GM21723 (cell line): Measurements from ENCODE around the gene FUT6.
"Not testable (repeated sequence)": the region's sequence is repeated elsewhere in the genome, so short reads cannot be mapped to it uniquely, and the experiment has no call there.

Source experiments
- ATAC-seq: cut with Tn5 transposase; IDR thresholded peaks from one replicate; pipeline ENCODE4 v1.9.1; 2021; ENCODE audit warnings: mild to moderate bottlenecking, moderate library complexity; ENCODE audit not compliant: unreplicated experiment

The FUT6 gene

DNA sequence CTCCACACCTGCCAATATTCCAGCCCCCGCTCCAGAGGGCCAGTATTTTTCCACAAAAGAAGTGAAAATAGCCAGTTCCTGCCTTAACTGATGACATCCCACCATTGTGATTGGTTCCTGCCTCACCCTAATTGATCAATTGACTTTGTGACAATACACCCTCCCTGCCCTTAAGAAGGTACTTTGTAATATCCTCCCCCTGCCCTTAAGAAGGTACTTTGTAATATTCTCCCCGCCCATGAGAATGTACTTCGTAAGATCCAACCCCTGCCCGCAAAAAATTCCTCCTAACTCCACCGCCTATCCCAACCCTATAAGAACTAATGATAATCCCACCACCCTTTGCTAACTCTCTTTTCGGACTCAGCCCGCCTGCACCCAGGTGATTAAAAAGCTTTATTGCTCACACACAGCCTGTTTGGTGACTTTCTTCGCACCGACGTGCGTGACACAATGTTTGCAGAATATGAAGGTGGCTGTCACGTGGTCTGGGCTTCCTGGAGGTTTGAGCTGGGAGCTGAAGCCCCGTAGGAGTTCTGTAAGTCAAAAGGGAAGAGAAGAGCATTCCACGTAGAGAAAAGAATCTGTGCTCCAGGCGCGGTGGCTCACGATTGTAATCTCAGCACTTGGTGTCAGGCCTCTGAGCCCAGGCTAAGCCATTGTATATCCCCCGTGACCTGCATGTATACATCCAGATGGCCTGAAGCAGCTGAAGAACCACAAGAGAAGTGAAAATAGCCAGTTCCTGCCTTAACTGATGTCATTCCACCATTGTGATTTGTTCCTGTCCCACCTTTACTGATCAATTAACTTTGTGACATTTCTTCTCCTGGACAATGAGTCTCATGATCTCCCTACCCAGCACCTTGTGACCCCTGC is 17.9 kb upstream of the FUT6 start:
- no peak for ATAC-seq

DNA sequence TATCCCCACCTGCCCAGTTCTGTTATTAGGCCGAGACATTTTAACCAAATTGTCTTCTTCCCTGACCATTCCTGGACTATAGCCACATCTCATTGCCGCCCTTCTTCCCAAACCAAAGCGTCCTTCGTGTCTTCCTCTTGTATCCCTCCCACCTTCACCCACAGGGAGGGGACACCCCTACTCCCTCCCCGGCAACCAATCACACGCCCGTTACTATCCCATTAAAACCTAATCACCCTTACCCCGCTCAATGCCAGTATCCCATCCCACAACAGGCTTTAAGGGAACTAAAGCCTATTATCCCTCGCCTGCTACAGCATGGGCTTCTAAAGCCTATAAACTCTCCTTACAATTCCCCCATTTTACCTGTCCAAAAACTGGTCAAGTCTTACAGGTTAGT is 15.6 kb upstream of the FUT6 start:
- not testable (repeated sequence) for ATAC-seq

DNA sequence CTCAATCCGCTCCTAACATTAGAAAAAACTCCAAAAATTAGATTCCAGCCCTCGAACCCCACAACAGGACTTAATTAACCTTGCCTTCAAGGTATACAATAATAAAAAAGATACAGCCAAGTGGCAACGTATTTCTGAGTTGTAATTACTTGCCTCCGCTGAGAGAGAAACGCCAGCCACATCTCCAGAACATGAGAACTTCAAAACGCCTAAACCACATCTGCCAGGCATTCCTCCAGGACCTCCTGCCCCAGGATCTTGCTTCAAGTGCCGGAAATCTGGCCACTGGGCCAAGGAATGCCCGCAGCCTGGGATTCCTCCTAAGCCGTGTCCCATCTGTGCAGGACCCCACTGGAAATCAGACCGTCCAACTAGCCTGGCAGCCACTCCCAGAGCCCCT is 14.6 kb upstream of the FUT6 start:
- ATAC-seq: not testable (repeated sequence)

DNA sequence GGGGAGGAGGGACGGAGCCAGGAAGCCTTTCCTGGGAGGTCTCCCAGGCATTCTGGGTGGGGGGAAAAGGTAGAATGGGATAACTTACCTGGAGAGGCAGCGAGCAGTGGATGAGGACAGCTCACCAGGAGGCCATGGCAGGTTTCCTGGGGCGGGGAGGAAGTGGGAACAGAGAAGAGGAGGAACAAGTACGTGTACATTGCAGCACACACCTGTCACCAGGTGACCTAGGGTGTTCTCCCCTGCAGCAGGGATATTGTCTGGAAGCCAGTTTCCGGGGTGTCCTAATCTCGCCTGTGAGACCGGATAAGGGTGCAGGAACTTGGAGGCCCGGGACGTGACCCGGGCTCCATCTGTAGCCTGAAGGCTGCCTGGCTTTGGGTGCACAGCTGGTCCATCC is 11.8 kb upstream of the FUT6 start, which contains the start of gene FUT3:
FUT3 (minus strand) TSS at position 148 of the 400 bp plus-strand sequence.
- ATAC-seq: no peak

DNA sequence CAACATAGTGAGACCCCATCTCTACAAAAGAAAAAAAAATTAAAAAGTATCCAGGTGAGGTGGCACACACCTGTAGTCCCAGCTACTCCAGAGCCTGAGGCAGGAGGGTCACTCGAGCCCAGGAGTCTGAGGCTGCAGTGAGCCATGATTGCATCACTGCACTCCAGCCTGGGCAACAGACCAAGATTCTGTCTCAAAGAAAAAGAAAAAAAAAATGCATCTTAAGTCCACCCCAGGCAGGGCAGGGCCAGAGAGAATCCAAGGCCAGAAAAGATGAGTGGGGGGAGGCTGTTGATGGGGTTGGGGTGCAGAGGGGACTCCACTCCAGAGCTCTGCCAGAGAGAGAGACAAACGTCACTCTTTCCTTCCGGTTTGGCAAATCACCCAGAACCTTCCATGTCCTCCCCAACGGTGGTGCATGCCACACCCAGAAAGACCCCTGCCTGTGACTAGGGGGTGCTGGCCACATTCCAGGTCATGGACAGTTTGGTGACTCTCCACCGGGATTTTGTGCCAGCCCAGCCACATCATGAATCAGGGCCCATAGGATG is 11.3 kb upstream of the FUT6 start:
- ATAC-seq: no peak

DNA sequence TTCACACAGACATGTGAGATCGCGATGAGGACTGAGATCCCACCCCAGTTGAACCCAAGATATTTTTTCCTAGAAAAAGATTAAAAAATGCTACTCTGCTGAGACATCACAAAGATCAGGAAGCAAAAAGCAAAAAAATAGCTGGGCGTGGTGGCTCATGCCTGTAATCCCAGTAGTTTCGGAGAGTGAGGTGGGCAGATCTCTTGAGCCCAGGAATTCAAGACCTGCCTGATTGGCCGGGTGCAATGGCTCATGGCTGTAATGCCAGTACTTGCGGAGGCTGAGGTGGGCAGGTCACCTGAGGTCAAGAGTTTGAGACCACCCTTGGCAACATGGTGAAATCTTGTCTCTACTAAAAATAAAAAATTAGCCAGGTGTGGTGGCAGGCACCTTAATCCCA is 10.7 kb upstream of the FUT6 start:
- ATAC-seq: no peak

DNA sequence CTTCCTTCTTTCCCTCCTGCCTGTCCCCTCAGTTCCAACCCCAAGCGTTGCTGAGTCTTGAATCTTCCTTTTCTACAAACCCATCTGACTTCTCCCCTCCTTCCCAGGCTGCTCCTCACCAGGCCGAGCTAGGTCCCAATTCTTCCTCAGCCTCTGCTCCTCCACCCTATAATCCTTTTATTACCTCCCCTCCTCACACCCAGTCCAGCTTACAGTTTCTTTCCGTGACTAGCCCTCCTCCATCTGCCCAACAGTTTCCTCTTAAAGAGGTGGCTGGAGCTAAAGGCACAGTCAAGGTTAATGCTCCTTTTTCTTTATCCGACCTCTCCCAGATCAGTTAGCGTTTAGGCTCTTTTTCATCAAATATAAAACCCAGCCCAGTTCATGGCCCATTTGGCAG is 9.1 kb upstream of the FUT6 start:
- ATAC-seq: not testable (repeated sequence)

DNA sequence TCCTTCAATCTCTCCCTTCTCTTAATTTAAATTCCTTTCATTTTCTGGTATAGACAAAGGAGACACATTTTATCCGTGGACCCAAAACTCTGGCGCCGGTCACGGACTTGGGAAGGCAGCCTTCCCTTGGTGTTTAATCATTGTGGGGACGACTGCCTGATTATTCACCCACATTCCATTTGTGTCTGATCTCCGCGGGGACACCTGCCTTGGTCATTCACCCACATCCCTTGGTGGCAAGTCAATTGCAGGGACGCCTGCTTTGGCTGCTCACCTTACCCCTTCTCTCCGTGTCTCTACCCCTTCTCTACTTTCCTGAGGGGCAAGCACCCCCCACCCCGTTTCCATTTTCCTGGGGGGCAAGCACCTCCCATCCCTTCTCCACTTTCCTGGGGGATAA is 8.3 kb upstream of the FUT6 start:
- ATAC-seq: not testable (repeated sequence)

DNA sequence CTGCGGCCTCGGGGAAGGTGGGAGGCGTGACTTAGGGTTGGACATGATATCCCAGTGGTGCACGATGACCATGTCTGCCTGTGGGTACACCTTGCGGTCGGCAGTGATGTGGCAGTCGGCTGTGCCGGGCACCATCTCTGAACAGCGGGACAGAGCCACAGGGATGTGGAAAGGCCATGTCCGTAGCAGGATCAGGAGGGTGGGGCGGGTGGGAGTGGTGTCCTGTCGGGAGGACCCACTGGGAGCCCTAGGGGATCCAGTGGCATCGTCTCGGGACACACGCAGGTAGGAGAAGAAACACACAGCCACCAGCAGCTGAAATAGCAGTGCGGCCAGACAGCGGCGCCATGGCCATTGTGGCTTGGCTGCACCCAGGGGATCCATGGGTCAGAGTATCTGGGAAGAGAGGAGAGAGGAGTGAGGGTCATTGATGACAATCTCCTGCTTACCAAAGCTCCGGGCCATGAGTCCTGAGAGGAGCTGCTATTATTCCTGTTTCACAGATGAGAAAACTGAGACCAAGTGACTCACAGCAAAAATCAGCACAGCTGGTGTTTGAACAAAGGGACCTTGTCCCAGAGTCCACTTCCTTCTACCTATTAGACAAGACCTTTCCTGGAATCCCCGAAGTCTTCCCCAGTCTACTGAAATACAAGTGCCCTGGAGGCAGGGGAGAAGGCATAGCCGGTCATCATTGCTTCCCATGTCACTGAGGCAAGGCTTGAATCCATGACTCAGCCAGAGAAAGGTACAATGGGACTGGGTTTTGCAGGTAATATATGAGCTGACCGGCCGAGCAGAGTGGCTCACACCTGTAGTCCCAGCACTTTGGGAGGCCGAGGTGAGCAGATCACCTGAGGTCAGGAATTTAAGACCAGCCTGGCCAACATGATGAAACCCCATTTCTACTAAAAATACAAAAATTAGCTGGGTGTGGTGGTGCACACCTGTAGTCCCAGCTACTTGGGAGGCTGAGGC is 5.2 kb upstream of the FUT6 start:
- no peak for ATAC-seq

DNA sequence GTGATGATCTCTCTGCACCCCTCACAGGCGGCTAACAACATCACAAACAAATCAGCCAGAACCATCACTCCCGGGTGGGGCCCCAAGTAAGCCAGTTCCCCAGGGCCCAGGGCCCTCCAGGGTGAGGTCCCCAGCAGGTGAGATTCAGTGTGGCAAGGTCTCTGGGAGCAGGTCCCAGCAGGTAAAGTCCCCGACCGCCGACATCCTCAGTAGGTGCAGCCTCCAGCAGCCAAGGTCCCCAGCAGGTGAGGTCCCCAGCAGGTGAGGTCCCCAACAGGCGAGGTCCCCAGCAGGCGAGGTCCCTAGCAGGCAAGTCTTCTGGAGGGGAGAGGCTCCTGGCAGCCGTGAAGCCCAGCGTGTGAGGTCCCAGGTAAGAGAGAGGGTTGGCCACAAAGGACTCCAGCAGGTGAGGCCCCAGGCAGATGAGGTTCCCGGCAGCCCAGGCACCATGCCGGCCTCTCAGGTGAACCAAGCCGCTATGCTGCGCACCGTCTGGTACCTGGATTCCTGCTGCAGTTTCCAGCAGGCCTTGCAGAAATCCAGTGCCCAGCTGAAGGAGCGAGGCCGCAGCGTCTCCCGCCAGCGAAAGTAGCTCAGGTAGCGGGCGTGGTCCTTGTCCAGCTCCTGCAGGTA is 3.9 kb upstream of the FUT6 start:
- ATAC-seq: no peak

DNA sequence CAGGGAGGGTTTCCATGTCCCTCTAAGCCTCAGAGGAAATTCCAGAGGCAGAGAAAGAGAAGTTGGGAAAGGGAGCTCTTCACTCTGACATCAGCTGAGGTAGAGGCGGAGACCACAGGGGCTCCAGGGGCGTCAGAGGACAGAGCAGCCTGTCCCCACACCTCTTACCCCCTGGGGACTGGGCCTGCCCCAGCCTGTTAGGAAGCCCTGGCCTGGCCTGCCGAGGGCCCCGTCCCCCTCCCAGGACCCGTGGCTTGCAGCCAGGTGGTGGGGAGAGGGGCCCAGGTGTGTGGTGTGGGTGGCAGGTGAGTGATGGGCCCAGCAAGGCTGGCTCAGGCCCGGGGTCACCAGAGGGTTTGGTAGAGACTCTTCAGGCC is 2.2 kb upstream of the FUT6 start:
- ATAC-seq: not testable (repeated sequence)

DNA sequence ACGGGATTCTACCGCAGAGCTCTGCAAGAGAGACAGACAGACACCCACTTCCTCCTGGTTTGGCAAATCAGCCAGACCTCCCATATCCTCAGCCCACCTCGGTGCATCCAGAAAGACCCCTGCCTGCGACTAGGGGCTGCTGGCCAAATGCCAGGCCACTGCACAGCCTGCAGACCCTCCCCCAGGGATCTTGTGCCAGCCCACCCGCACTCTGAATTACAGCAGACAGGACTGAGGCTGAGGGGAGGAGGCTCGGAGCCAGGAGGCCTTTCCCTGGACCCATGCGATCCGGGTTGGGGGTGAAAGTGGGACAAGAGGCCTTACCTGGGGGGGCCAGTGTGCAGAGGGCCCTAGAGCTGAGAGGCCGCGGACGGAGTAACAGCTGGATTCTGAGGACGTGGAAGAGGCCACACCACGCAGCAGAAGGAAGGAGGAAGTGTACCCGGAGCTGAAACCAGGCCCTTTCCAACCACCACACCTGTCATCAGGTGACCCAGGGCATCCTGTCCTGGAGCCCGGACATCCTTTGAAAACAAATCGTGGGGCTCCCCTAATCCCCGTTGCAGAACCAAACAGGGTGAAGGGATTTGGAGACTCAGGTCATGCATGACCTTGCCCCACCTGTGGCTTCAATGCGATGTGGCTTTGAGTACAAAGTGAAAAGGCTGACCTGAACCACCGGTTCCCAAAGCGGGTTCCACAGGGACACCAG is 993 bp downstream of the FUT6 start:
- ATAC-seq: no peak

DNA sequence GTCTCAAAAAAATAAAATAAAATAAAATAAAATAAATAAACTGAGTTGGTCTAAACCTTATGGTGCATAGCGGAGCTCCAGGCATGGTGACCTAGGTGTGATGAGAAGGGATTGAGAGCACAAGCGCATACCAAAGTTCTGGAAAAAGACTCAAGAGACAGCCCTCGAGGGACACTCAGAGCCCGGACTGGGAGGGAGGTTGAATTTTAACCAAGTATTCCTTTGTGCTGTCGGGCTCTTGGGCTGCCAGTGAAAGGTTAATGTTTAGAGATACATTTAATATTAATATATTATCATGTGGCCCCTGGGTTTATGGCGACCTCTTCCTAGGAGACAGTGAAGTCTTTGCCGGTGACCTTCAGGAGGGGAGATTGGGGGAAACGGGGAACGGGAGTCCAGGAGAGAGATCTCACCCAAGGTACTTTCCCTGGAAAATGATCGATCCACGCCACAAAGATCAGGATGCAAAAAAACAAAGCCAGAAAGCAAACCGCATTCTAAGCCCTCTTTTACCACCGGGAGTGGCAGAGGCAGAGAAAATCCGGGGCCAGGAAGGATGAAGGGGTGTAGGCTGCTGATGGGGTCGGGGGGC is 1.6 kb downstream of the FUT6 start:
- ATAC-seq: no peak

DNA sequence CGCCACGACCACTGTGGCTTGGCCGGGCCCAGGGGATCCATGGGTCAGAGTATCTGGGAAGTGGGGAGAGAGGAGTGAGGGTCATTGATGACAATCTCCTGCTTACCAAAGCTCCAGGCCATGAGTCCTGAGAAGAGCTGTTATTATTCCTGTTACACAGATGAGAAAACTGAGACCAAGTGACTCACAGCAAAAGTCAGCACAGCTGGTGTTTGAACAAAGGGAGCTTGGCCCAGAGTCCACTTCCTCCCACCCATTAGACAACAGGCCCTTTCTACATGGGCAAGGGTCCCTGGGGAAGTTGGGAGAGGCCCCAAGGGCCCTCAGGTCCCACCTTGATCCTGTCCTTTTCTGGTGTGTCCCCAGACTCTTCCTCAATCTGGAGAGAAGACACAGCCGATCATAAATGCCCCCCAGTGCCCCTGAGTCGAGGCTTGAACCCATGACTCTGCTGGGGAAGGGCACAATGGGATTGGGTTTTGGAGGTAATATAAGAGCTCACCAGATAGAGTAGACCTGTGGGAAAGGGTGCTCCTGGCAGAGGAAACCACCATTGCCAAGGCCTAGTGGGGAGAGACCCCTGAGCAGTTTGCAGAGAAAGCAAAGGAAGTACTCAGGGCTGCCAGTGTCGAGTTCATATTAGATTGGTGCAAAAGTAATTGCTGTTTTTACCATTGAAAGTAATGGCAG is 6.8 kb downstream of the FUT6 start:
- no peak for ATAC-seq

DNA sequence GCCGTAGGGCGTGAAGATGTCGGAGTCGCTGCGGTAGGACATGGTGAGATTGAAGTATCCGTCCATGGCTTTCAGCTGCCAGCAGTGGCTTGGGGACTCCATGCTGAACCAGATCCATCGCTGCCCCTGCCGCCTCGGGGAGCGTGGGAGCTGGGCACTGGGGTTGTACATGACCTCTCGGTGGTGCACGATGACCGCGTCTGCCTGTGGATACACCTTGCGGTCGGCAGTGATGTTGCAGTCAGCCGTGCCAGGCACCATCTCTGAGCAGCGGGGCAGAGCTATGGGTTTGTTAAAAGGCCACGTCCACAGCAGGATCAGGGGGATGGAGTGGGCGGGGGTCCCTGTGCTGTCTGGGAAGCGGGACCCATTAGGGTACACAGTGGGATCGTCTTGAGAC is 7.4 kb downstream of the FUT6 start:
- no peak for ATAC-seq

DNA sequence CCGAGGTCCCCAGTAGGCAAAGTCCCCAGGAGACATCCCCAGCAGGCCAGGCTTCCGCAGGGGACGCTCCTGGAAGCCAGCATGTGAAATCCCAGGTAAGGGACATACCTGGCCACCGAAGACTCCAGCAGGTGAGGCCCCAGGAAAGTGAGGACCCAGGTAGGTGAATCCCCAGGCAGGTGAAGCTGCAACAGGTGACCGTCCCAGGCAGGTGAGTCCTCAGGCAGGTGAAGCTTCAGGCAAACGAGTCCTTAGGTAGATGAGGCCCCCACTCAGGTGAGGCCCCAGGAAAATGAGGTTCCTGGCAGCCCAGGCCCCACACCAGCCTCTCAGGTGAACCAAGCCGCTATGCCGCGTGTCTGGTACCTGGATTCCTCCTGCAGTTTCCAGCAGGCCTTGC is 8.3 kb downstream of the FUT6 start:
- no peak for ATAC-seq

DNA sequence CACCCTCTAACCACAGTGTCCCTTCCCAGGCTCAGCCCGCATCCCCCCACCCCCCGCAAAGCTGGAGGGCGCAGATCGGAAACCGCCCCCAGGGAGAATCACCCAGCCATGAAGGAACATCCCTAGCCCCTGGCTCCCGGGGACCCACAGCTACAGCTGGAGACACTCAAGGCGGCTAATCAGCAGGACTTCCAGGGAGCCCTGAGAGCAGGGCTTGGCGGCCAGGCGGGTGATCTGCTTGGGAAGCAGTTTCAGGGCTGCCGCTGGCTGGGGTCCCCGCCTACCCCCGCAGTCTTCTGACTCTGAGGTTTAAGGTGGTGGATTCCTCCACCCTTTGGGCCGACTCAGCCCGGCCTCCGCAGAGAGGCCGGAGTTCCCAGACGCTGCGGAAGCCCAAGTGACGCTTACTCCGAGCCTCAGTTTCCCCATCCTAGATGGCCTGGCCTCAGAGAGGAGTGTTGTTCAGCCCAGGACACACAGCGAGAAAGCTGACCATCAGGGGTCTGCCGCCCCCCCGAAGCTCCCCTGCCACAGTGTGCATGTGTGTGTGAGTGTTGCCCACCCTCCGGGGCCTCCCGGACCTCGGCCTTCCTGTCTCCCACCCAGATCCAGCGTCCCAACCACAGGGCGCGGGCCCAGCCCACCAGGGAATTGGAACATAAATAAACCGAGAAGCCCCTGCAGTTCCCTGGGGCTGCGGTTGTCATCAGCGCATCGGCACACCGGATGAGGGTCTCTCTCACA is 9.8 kb downstream of the FUT6 start:
- ATAC-seq: no peak

DNA sequence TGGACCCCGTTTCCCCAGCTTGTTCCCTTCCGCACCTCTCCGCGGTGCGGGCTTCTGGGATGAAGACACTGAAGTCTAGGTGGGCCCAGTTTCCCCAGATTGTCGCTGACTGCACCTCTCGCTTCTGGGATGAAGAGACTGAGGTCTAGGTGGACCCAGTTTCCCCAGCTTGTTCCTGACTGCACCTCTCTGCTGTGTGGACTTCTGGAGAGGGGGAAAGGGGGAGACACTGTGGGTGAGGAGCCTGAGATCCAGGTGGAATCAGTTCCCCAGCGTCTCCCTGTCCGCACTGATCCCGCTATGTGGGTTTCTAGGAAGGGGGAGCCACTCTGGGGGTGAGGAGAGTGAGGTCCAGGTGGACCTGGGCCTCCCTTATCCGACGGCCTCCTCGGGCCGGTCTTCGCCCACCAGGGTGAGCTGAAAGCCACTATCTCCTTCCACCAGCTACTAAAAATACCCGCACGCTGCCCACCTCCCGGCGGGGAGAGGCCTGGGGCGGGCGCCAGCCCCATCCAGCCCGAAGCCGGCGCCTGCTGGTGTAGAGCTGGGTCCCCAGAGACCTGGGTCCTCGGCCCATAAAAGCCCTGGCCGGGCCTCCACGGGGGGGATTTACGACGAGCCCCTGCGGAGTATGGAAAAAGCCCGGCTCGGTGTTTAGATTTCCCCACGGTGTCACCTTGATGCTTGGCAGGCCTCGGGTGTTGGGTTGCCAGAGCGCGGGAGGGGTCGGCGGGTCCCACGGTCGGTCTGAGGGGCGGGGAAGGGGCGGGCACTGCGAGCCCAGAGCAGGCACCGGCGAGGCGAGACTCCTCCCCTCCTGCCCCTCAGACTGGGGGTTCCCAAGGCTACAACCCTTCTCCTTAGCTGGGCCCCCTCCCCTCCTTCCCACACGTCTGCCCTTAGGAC is 10.6 kb downstream of the FUT6 start:
- no peak for ATAC-seq
